Ramos (cell line): ENCODE data around the gene DNAJB12.

Source experiments
- in situ Hi-C: fragments of 300-500 bp; cut with MboI; formaldehyde crosslinking; loops from one replicate; pipeline ENCODE4 v1.14.3; 2022; ENCODE audit warnings: low sequenced_read_pairs; ENCODE audit not compliant: unreplicated experiment

DNAJB12 gene

DNA sequence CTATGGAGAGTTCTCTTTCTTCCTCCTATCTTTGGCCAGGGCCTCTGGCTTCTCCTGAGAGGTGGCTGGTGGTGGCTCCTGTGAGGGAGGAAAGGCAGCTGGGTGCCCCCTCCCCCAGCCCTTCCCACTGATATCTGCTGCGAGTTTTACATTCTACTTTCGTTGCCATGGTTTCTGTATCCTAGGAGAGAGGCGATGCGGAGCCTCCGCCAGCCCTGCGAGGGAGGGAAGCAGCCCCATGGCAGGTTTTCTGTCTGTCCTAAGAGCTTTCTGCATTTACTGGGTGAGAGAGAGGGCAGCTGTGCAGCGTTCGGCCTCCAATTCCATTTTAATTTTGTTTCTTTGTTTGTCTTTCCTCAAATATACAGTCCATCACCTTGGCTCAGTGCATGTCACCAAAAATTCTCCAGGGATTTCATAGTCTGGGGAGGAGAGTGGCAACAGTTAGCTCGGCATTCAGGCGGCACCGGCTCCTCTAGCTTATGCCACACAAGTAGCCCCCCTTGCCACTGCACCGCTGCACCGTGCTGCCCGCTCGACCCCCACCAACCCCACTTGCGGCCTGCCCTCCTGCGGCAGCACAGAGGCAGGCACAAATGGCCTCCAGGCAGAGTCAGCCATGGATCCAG, 20.4 kb downstream of the DNAJB12 start:
- in situ Hi-C loops: loop anchor here (5.0 kb wide), 1 partner anchor 112 kb away; no protein-coding TSS in a partner anchor

DNA sequence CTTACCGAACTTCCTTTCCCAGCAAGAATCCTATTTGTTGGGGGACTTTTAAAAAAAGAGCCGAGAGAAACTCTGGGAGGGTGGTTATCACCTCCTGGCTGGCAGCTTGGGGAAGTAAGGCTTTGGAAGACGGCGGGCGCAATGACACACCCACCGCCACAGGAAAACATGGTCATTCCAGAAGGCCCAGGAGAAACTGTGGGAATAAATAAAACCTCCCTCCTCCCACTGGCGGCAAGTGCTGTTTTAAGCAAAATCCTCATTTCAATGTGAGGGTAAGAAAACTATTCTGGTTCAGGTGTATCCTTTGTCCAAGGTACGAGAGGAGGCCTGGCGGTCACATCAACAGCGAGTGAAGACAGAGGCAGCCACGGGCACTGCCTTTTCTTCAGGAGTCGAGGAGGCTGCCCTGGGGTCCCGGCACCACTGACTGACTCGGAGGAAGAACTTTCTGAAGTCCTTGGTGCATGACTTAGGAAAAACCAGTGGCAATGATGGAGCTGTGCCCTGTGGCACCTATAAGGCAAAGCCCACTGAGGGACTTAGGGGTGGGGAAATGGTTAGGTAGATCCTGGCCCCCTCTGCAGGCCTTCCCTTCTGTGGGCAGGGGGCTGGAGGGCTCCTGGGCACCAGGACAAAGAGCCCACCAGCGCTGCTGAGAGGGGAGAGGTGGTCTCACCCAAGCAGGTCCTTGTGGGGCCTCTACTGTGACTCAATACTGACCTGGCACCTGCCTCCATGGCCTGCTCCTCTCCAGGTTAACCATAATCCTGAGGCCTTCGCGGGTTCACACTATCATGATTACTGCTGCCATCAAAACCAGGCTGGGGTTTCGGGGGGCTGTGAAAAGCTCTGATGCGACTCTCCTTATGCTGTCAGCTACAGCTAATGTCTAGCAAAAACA, 21.4 kb downstream of the DNAJB12 start:
- in situ Hi-C loops: loop anchor here (5.0 kb wide), 1 partner anchor 111 kb away; no protein-coding TSS in a partner anchor

DNA sequence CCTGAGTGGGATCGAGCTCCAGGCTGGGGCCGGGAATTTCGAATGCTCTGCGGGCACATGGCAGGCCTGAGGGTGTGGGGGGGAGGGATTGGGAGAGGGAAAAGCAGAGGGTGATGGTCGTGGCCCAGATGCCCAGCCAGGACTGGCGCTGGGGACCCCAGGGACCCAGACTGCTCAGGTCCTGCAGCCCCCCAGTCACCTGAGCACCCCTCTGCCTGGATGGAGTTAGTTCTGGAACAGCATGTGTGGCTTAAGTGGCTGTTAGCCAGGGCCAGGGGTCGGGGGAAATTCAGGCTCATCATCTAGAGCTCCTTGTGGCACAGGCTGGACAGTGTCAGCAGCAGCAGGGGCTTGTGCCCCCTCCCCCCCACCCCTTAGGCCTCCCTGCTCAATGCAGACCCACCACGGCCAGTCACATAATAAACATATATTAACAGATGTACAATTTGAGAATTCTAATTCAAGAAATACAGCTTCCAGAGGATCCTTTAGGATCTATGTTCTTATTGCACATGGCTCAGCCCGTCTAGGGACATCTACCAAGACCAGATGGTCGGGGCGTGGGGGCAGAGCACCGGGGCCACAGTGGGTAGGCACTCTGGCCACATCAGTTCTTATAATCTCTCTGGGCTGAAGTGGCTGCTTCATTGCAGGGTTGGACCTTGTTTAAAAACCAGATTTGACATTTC, 22.2 kb downstream of the DNAJB12 start:
- in situ Hi-C loops: loop anchor here (5.0 kb wide), 1 partner anchor 110 kb away; no protein-coding TSS in a partner anchor

DNA sequence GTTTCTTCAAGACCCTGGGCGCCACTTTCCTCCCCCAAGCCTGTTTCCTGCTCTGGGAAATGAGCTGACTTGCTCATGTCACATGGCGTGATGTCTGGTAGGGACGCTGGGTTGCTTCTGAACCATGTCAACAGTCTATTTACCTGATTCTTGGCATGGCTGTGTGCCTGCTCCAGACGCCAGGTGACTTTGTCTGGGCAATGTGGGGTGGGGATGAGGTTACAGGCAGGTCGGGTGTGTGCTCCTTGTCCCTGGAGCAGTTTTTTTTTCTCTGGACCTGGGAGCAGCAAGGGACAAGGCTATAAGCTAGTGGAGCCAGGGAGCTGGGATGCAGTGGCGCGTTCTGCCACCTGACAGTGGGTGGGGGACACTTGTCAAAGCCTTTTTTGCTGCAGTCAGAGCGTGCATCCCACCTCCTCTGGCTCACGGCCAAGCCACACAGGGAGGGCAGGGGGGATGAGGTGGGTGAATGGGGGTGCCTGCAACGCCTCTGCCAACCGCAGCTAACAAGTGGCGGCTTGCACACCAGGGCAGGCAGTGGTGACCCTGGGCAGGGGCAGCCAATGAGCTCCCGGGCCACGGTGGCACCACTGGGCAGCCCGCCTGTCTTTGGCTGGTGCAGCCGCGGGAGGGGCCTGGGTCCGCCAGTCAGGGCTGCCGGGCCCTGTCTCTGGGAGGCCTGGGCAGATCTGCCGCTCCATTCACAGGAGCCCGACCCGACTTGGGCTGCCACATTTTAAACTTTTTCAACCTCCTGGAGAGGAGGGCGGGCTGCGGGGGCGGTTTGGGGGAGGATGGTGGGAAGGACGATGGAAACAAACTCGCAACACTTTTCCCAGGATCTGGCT, 22.9 kb downstream of the DNAJB12 start:
- in situ Hi-C loops: loop anchor here (5.0 kb wide), 1 partner anchor 109 kb away; no protein-coding TSS in a partner anchor

DNA sequence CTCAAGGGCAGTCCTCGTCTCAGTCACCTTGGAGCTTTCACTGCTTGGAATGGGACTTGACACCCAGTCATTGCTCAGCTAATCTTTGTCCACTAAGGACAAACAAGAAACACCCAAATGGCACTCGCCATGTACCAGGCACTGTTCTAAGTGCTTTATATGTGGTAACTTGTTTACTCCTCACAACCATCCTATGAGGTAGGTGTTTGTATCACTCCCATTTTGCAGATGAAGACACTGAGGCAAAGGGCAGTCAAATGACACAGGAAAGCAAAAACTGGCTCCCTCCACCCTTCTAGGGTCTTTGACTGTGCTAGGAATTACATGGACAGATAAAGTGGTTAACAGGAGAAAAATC, 24.7 kb downstream of the DNAJB12 start:
- in situ Hi-C loops: loop anchor here (5.0 kb wide), 1 partner anchor 108 kb away; no protein-coding TSS in a partner anchor

DNA sequence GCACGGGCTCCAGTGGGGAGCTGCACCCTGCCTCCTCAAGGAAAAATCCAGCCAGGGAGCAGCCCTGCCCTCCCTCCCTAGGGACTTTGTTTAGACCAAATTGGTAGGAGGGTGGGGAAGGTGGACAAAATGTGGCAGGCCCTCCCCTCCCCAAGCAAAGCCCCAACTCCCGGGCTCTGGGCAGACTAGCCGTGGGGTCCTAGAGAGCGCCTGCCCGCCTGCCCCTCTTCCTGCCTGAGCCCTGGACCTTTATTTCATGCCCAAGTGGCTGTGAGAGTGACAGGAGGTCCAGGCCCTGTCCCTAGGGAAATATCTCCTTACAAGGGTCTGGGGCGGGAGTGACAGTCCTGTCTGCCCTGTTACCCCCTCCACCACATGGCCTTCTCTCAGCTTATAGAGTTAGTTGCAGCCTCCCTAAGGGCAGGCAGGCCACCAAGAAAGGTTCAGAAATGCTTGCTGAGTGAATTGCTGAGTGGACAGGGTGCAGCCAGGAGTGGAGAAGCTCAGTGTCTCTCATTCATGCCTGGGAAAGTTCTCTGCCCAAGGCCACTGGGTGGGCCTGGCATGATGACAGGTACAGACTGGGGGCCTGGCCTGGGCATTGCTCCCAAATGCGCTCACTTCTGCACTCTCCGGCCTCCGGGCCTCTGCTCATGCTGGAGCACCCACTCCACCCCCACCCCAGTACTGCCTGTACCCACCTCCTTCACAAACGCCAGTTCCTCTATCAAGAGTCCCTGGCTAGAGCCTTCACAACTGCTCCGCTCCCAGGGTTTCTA, 25.2 kb downstream of the DNAJB12 start:
- in situ Hi-C loops: loop anchor here (5.0 kb wide), 2 partner anchors 62 to 107 kb away; no protein-coding TSS in a partner anchor

DNA sequence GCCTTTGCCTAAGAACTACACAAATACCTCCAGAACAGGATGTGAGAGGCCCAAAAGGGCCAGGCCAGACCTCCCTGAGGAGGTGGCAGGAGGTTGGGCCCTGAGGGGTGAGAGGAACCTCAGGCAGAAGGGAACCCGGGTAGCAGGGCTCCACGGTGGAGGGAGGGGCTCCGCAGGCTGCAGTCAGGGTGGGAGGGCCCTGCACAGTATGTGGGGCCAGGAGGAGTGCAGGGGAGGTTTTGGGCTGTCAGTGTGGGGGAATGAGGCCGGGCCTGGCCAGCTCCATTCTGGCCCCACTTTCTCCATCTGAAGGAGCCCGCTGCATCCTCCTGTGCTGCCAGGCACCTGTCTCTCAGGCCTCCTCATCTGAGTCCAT, 25.9 kb downstream of the DNAJB12 start:
- in situ Hi-C loops: loop anchor here (5.0 kb wide), 1 partner anchor 62 kb away; no protein-coding TSS in a partner anchor

DNA sequence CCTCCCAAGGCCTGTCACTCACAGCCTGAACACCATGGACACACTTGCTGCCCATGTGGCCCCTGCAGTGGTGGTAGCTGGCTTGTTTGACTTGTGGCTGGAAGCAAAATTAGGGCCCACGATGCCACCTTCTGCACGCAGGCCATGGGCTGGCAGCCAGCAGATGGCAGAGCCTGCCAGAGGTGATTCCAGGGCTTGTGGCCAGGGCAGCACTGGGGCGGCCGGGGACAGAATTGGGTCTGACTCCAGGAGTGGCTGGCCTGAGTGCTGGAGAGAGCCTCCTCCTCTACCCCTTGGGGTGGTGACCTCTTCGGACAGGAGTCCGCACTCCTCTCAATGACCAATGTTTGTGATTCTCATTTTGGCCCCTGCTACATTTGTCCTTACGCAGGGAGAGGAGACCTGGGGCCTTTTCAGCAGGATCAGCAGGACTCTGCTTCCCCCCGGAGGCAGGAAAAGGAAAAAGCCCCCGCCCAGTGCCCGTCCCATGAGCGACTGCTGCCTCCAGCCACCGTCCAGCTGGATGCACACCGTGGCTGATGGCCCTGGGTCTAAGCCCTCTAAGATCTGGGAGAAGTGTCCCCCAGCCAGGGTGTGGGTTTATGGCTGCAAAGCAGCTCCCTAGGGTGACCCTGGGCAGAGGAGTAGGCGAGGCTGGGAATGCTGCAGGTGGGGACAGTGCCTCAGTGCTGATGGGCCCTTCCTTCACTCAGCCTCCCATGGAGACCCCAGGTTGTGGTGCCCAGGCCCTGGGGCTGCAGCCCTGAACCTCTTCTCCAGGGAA, 26.5 kb downstream of the DNAJB12 start:
- in situ Hi-C loops: loop anchor here (5.0 kb wide), 1 partner anchor 61 kb away; no protein-coding TSS in a partner anchor

DNA sequence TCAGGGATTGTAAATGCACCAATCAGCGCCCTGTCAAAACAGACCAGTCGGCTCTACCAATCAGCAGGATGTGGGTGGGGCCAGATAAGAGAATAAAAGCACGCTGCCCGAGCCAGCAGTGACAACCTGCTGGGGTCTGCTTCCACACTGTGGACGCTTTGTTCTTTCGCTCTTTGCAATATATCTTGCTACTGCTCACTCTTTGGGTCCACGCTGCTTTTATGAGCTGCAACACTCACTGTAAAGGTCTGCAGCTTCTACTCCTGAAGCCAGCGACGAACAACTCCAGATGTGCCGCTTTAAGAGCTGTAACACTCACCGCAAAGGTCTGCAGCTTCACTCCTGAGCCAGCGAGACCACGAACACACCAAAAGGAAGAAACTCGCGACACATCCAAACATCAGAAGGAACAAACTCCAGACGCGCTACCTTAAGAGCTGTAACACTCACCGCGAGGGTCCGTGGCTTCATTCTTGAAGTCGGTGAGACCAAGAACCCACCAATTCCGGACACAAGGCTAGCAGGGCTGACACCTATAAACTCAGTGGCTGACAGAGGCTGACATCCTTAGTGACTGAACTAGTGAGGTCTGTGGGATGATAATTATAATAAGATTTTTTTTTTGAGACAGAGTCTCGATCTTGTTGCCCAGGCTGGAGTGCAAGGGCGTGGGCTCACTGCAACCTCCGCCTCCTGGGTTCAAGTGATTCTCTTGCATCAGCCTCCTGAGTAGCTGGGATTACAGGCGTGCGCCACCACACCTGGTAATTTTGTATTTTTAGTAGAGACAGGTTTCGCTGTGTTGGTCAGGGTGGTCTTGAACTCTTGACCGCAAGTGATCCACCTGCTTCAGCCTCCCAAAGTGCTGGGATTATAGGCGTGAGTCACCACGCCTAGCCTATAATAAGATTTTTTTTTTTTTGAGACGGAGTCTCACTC, 27.8 kb downstream of the DNAJB12 start:
- in situ Hi-C loops: loop anchor here (5.0 kb wide), 1 partner anchor 60 kb away; no protein-coding TSS in a partner anchor

DNA sequence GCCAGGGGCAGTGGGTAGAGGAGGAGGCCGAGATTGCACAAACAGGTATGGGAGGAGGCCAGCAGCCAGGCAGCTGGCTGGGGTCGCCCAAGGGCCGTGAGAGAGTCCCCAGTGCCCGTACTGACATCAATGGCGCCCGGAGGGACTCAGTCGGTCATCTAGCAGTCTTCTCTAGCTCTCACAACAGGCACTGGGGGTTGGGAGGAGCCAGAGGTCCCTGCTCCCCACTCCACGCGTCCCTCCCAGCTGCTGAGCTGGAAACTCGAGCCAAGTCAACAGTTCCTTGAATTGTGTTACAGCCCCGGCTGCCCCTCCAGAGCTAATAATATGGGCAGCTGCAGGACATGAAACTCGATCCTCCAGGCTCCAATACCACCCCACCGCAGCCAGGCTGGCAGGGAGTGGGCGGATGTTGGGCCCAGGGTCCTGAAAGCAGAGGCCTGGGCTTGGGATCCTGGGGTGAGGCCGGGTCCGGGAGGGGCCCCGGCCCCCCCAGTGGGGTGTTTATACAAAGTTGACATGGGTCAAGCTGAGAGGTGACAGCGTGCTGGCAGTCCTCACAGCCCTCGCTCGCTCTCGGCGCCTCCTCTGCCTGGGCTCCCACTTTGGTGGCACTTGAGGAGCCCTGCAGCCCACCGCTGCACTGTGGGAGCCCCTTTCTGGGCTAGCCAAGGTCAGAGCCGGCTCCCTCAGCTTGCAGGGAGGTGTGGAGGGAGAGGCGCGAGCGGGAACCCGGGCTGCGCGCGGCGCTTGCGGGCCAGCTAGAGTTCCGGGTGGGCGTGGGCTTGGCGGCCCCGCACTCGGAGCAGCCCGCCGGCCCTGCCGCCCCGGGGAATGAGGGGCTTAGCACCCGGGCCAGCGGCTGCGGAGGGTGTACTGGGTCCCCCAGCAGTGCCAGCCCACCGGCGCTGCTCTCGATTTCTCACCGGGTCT, 29.2 kb downstream of the DNAJB12 start:
- in situ Hi-C loops: loop anchor here (5.0 kb wide), 1 partner anchor 58 kb away; no protein-coding TSS in a partner anchor

DNA sequence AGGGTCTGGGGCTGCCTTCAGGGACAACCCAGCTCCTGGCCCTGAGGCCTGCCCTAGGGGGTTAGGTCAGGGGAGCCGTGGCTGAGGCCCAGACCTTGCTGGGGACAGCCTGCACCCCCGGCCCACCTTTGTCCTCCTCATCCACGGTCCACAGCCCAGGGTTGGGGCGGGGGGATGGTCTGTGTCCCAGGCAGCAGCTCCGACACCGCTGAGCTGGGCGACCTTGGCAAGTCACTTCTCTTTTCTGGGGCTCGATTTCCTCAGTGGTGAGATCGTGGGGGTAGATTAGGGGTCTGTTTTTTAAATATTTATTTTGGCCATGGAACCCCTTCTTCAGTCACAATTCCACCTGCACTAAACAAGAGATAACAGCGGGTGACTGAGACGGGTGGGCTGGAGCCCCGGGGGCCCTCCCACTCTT, 30.9 kb downstream of the DNAJB12 start:
- in situ Hi-C loops: no loop called here

DNA sequence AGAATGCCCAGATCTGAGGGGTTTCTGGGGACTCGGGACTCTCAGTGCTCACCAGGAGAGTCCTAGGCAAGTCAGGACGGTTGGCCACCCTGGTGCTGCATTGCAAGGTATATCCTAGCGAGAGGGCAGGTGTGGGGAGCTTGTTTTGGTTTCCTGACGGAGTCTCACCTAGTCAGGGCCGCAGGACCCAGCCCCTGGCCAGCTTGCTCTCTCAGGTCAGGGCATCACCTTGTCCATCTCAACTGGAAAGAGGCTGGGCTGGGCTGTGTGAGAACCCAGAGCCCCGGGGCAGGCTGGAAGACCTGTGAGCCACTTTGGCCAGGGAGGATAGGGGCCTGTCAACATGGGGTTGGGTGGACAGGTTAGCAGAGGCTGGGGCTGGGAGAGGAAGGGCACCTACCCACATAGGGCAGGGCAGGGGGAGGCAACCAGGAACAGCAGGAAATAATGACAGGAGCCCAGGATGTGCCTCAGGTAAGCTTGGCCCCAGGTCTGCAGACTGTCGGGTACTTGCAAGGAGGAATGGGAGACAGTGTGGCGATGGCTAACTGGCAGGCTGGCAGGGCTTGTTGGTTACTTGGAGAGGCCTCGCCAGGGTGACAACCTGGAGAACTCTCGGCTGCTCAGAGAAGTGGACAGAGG, 31.5 kb downstream of the DNAJB12 start:
- in situ Hi-C loops: no loop called here

DNA sequence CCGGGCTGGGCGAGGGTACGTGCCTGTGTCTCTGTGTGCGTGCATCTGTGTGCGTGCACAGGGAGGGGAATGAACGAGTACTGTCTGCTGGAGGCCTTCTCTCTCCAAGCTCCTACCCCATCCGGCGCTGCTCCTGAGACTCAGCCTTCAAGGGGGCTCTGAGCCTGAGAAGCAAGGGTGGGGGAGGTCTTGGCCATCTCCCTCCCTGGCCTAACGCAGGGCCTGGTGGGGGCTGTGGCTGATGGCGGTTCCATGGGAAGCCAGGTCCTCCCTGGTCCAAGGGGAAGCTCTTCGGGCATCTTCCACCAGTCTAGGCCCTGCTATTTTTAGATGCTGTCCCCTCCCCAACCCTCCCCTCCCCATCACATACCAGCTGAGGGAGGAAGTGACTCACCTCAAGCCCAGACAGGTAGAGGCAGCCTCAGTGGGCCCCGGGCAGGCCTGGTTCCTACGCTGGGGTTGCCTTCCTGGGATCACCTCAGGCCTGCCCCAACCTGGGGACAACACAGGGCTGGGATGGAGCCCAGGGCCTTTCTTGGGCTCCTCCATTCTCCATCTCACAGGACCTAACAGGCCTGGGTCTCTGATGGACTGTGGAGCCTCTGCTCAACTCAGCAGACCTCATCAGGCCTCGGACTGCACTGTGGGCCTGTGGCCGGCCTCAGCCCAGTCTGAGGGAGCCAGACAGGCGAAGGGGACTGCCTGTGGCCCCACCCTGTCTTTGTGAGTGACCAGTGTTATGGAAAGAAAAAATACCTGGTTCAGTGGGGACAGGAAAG, 32.2 kb downstream of the DNAJB12 start:
- in situ Hi-C loops: no loop called here

DNA sequence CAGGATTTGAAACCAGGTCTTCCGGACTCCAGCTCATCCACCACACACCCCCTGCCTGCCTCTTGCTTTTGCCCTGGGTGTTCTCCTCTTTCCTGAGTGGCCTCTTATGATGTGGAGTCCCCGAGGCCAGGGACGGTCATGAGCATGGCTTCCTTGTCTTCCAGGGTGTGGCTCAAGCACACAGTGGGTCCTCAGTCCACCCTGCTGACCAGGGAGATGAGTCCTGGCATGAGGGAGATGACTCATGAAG, 32.8 kb downstream of the DNAJB12 start:
- in situ Hi-C loops: no loop called here
